Activated naive CD4-positive, alpha-beta T cell treated with anti-CD3 and anti-CD28 coated beads for 36 hours (primary cell): ENCODE data around the gene ZFC3H1. TPM values are rescaled to one million over a fixed set of nuclear protein-coding genes. Genes with fewer than 3 reads are reported as not detected.
"Not testable (repeated sequence)": the region's sequence is repeated elsewhere in the genome, so short reads cannot be mapped to it uniquely, and the experiment has no call there.

Experiments used
- CTCF ChIA-PET: fragments of 350-600 bp; sonication (Branson Sonifier 250); formaldehyde crosslinking; loops from one replicate; lab custom pipeline; 2021; ENCODE audit warnings: antibody characterized with exemption; lab: Charles Lee
- DNase-seq: peaks from one replicate; pipeline ENCODE4 v3.0.0-alpha.2; 2020
- H3K27ac Mint-ChIP-seq: one replicate; pipeline ENCODE4 v1.8.0; 2021; ENCODE audit warnings: mild to moderate bottlenecking, mixed read lengths
- H3K27me3 Mint-ChIP-seq: one replicate; pipeline ENCODE4 v1.8.0; 2021; ENCODE audit warnings: low read depth, mixed read lengths
- H3K36me3 Mint-ChIP-seq: one replicate; pipeline ENCODE4 v1.8.0; 2021; ENCODE audit warnings: low read depth, mixed read lengths
- H3K4me1 Mint-ChIP-seq: one replicate; pipeline ENCODE4 v1.8.0; 2021; ENCODE audit warnings: low read depth, mixed read lengths
- H3K4me3 Mint-ChIP-seq: one replicate; pipeline ENCODE4 v1.8.0; 2021; ENCODE audit warnings: mild to moderate bottlenecking, moderate library complexity, mixed read lengths
- H3K9me3 Mint-ChIP-seq: one replicate; pipeline ENCODE4 v1.8.0; 2021; ENCODE audit warnings: mixed read lengths
- intact Hi-C: fragments of 100-400 bp; cut with micrococcal nuclease; formaldehyde crosslinking; loops from one replicate; pipeline ENCODE4 v1.15.1; 2023
- total RNA-seq, 2 experiments: library from RNA; stranded (reverse); gene quantifications; one replicate each; pipeline ENCODE4 v1.2.3, GENCODE V29; 2021

The ZFC3H1 gene, protein sequence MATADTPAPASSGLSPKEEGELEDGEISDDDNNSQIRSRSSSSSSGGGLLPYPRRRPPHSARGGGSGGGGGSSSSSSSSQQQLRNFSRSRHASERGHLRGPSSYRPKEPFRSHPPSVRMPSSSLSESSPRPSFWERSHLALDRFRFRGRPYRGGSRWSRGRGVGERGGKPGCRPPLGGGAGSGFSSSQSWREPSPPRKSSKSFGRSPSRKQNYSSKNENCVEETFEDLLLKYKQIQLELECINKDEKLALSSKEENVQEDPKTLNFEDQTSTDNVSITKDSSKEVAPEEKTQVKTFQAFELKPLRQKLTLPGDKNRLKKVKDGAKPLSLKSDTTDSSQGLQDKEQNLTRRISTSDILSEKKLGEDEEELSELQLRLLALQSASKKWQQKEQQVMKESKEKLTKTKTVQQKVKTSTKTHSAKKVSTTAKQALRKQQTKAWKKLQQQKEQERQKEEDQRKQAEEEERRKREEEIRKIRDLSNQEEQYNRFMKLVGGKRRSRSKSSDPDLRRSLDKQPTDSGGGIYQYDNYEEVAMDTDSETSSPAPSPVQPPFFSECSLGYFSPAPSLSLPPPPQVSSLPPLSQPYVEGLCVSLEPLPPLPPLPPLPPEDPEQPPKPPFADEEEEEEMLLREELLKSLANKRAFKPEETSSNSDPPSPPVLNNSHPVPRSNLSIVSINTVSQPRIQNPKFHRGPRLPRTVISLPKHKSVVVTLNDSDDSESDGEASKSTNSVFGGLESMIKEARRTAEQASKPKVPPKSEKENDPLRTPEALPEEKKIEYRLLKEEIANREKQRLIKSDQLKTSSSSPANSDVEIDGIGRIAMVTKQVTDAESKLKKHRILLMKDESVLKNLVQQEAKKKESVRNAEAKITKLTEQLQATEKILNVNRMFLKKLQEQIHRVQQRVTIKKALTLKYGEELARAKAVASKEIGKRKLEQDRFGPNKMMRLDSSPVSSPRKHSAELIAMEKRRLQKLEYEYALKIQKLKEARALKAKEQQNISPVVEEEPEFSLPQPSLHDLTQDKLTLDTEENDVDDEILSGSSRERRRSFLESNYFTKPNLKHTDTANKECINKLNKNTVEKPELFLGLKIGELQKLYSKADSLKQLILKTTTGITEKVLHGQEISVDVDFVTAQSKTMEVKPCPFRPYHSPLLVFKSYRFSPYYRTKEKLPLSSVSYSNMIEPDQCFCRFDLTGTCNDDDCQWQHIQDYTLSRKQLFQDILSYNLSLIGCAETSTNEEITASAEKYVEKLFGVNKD (N-terminal part only)
- total RNA-seq: 10 to 100 TPM; 56.9 to 62.6 TPM

DNA sequence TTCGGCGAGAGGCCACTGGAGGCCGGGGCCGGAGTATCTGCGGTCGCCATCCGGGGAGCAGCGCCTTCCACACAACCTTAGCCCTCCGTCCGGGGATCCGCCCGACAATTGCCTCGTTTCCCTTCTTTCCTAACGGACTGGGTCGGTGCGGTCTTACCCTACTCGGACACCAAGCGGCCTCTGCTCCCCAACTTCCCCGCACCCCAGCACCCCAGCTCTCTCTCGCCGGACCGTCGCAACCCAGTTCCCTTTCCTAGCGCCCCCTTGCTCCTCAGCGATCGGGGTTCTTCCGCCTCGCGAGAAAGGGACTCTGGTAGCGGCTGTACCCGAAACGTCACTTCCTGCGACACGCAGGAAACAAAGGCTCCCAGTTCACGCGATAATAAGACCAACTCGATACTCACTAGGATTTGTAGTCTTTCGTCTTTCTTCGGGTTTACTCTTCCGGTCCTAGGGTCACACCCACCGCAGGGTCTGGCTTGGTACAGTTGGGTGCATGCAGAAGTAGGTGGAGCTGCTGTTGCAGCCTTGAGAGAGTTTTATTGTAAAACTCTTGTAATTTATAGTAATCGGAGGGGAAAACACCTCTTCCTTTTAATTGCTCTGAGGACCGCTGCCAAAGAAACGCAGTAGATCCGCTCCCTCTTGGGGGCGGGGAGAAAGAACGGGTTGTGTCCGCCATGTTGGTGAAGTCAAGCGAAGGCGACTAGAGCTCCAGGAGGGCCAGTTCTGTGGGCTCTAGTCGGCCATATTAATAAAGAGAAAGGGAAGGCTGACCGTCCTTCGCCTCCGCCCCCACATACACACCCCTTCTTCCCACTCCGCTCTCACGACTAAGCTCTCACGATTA lies at the start of gene ZFC3H1, which contains the start of gene THAP2:
Gene ZFC3H1 (minus strand): TSS at position 288 of the 850 bp plus-strand sequence. CDS start 238 bp downstream, at position 50.
Gene THAP2 (plus strand): TSS at position 741 of the 850 bp plus-strand sequence. CDS start 209 bp downstream, outside the sequence.
- Mint-ChIP-seq H3K9me3 (no peaks in the 10 kb centered on the region), H3K27me3 (no peaks in the 10 kb centered on the region), H3K4me1 (peaks cover 41% of the 10 kb centered on the region), H3K36me3 (peaks cover 38% of the 10 kb centered on the region), H3K27ac (peak within 1 kb of the TSS; percentile 99), H3K4me3 (peak within 1 kb of the TSS; percentile 97)
- intact Hi-C loops: loop anchor here (1.0 to 5.0 kb wide), 6 partner anchors 10 to 1421 kb away; partner anchors contain the start of genes CNOT2, TMEM19 and TPH2
- CTCF ChIA-PET: interaction anchor here (0.7 to 2.9 kb wide), 9 partner anchors 14 to 83 kb away, joined by 3 to 31 read pairs (median 5); partner anchors contain the start of gene TMEM19
- DNase-seq: peak; percentile 95

DNA sequence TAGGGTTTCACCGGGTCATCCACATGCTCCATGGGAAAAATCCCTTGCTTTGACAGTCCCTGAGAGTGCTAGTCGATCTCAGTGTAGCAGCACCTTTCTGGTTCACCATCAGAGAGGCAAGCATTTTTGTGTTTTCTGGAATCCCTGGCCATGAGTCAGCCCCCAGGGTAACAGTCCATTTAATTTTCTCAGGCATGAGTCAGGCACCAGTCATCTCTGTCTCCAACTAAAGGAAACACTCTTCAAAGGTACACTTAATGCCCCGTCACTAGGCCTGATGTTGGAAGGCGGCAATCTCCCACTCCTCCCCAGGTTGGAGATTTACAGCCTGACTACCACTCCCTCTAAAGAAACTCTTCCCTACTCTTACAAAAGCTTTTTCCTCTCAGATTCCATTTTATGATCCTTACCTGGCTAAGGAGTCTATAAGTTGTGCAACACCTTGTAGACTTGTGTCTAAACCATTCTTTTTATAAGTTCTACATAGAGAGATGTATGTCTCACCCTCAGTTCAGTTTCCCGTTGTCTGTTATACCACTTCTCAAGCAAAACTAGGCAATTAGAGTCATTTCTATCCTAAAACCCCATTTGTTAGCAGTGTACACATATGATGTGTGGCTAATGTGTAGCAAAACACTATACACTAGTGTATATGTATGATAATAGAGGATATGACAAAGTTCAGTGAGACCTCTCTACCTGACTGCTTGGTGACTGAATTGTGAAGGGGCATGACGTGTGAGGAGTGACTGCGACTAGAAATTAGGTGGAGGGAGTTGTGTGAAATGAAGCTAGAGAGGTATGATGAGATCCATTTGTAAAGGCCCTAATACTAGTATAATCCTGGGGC lies 46.9 kb upstream of the ZFC3H1 start:
- Mint-ChIP-seq H3K27ac (no peak overlapping the region), H3K27me3 (peaks cover 2% of the 10 kb centered on the region), H3K9me3 (peaks cover 29% of the 10 kb centered on the region), H3K4me1 (peaks cover 5% of the 10 kb centered on the region), H3K36me3 (peaks cover 4% of the 10 kb centered on the region), H3K4me3 (no peak overlapping the region)
- intact Hi-C loops: no loop called here
- peak; percentile 13 for DNase-seq
- CTCF ChIA-PET: no interaction called here

DNA sequence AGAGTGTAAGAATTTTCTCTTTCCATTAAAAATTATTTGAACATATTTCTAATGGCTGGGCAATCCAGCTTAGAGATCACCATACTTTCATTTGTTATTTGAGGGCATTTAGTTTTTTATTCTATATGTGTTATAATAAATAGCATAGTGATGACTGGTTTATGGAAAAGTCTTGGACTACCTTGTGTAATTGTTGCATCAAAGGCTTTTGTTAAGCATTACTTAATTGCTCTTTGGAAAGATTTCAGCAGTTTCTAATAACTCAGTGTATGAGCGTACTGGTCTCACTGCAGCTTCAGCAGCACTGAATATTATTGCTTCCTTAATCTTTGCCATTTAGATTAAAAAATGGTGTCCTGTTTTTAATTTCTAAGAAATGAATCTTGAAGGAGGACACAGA lies 45.0 kb upstream of the ZFC3H1 start:
- CTCF ChIA-PET: interaction anchor here (0.6 to 1.0 kb wide), 4 partner anchors 11 to 157 kb away, joined by 3 to 4 read pairs (median 3); no protein-coding TSS in a partner anchor
- H3K4me3 Mint-ChIP-seq: no peak overlapping the region
- no peak overlapping the region for H3K27ac Mint-ChIP-seq
- DNase-seq: no peak
- peaks cover 2% of the 10 kb centered on the region for H3K27me3 Mint-ChIP-seq
- H3K9me3 Mint-ChIP-seq: peaks cover 17% of the 10 kb centered on the region
- peaks cover 5% of the 10 kb centered on the region for H3K4me1 Mint-ChIP-seq
- H3K36me3 Mint-ChIP-seq: peaks cover 4% of the 10 kb centered on the region
- intact Hi-C loops: no loop called here

DNA sequence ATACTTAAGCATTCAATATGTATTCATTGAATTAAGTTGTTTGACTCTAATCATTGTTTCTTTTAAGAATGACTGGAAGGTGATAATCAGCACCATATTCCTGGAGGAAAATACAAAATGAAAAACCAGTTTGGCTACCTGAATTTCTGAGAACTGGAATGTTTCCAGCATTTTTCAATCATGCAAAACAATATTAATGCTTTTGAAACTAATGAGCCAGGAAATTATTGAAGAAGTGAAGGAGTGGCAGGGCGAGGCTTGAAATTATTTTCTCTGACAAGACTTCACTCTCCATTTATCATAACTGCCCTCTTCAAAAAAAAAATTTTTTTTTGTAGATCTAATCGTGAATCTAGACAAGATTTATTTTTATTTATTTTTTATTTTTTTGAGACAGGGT lies 41.3 kb upstream of the ZFC3H1 start:
- Mint-ChIP-seq H3K27ac (no peak overlapping the region), H3K4me1 (peaks cover 5% of the 10 kb centered on the region), H3K9me3 (no peaks in the 10 kb centered on the region), H3K4me3 (no peak overlapping the region), H3K27me3 (no peaks in the 10 kb centered on the region), H3K36me3 (peaks cover 6% of the 10 kb centered on the region)
- intact Hi-C loops: no loop called here
- DNase-seq: no peak
- CTCF ChIA-PET: no interaction called here

DNA sequence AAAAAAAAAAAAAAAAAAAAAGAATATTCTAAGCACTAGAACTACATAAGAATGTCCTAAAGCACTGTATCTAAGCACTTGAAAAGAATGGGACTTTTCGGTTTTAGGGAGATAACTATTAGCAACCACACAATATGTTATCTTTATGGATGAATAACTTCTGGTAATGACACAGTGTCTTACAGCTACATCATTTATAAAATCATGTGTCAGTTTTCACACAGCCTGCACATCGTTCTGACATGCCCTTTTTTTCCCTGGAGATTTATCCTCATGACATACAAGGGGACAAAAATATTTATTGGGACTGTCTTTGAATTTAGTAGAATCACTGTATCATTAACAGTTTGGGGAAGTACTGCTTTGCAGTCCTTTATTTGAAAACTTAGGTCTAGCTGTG lies 39.6 kb upstream of the ZFC3H1 start:
- DNase-seq: no peak
- CTCF ChIA-PET: interaction anchor here (2.1 kb wide), 1 partner anchor 44 kb away, joined by 8 read pairs; no protein-coding TSS in a partner anchor
- Mint-ChIP-seq H3K4me1 (peaks cover 5% of the 10 kb centered on the region), H3K27ac (no peak overlapping the region), H3K27me3 (no peaks in the 10 kb centered on the region), H3K4me3 (no peak overlapping the region), H3K9me3 (no peaks in the 10 kb centered on the region), H3K36me3 (peaks cover 10% of the 10 kb centered on the region)
- intact Hi-C loops: no loop called here

DNA sequence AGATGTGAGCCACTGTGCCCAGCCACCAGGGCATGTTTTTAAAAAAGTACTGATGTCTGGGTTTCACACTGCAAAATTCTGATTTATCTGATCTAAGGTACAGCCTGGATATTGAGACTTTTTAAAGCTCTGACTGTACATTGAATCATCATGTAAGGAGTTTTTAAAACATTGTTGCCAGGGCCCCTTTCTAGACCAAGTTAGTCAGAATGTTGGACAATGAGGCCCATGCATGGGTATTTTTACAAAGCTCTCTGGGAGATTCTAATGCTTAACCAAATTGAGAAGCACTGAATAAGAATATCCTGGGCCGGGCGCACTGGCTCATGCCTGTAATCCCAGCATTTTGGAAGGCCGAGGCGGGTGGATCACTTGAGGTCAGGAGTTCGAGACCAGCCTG lies 38.9 kb upstream of the ZFC3H1 start:
- CTCF ChIA-PET: interaction anchor here (2.1 kb wide), 1 partner anchor 45 kb away, joined by 8 read pairs; no protein-coding TSS in a partner anchor
- peaks cover 11% of the 10 kb centered on the region for H3K36me3 Mint-ChIP-seq

DNA sequence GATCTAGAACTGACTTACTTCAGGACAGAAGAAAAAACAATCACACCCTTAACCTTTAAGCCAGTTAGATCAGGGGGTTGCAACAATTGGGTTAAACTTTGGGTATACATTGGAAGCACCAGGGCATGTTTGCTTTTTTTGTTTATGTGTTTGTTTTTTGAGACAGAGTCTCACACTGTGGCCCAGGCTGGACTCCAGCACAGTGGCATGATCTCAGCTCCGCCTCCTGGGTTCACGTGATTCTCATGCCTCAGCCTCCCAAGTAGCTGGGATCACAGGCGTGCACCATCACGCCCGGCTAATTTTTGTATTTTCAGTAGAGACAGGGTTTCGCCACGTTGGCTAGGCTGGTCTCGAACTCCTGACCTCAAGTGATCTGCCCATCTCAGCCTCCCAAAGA lies 38.5 kb upstream of the ZFC3H1 start:
- H3K27ac Mint-ChIP-seq: not testable (repeated sequence)

More for the DNA sequence above, 38.9 kb upstream of the ZFC3H1 start:
- intact Hi-C loops: no loop called here
- DNase-seq: no peak
- Mint-ChIP-seq H3K4me3 (no peak overlapping the region), H3K27me3 (no peaks in the 10 kb centered on the region), H3K27ac (no peak overlapping the region), H3K4me1 (no peaks in the 10 kb centered on the region), H3K9me3 (no peaks in the 10 kb centered on the region)

DNA sequence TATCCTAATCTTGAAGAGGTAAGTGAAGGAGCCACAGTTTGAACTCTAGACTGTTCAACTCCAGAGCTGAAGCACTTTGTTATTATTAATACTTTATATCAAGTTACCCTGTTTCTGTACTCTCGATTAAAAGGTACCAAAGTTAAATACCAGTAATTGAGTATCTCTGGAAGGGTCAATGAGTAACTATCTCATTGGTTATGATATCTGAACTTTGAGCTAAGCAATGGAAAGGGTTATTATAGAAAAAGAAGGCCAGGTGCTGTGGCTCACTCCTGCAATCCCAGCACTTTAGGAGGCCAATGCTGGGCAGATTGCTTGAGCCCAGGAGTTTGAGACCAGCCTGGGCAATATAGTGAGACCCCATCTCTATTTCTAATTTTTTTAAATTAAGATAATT lies 32.1 kb upstream of the ZFC3H1 start:
- intact Hi-C loops: no loop called here
- no peaks in the 10 kb centered on the region for H3K27me3 Mint-ChIP-seq
- CTCF ChIA-PET: no interaction called here
- H3K4me1 Mint-ChIP-seq: peaks cover 10% of the 10 kb centered on the region
- H3K36me3 Mint-ChIP-seq: peaks cover 14% of the 10 kb centered on the region
- no peak for DNase-seq
- H3K4me3 Mint-ChIP-seq: no peak overlapping the region
- H3K9me3 Mint-ChIP-seq: no peaks in the 10 kb centered on the region
- no peak overlapping the region for H3K27ac Mint-ChIP-seq

More for the DNA sequence above, 38.5 kb upstream of the ZFC3H1 start:
- CTCF ChIA-PET: interaction anchor here (2.1 kb wide), 1 partner anchor 45 kb away, joined by 8 read pairs; no protein-coding TSS in a partner anchor
- peaks cover 11% of the 10 kb centered on the region for H3K36me3 Mint-ChIP-seq
- DNase-seq, H3K9me3 Mint-ChIP-seq, intact Hi-C loops, H3K27me3 Mint-ChIP-seq, H3K4me1 Mint-ChIP-seq, H3K4me3 Mint-ChIP-seq: not testable (repeated sequence)

DNA sequence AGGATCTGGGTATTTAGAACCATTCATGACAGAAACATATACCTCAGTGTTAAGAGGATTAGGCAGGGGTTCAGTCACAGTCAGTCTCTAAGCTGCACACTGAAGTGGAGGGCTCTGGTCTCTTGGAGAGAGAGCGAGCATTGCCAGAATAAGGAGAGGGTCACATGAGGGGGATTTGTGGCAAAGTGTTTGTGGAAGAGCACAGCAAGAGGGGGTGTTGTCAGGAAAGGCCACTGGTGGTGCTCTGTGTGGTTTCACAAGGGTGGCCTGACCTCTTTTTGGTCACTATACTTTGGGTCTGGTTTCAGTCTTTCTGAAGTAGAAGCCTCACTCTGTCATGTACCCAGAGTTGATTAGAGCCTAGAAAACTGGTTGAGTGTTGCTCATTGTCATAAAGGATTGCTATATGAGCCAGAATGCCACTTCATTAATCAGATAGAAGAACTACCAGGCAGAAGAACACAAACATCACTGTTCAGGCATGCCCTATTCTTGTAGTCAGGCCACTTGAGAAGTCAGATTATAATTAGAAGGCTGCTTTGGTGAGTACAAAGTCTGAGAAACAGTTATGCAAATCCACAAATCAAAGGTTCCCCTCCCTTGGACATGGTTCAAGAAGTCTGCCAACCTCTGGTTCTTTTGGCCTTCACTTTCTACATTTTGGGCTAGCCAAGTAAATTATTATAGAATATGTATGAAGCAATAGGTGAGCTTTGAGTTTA lies 30.6 kb upstream of the ZFC3H1 start:
- Mint-ChIP-seq H3K4me3 (no peak overlapping the region), H3K27ac (no peak overlapping the region), H3K27me3 (no peaks in the 10 kb centered on the region), H3K4me1 (peaks cover 10% of the 10 kb centered on the region), H3K9me3 (no peaks in the 10 kb centered on the region), H3K36me3 (peaks cover 8% of the 10 kb centered on the region)
- DNase-seq: no peak
- CTCF ChIA-PET: no interaction called here
- intact Hi-C loops: no loop called here

DNA sequence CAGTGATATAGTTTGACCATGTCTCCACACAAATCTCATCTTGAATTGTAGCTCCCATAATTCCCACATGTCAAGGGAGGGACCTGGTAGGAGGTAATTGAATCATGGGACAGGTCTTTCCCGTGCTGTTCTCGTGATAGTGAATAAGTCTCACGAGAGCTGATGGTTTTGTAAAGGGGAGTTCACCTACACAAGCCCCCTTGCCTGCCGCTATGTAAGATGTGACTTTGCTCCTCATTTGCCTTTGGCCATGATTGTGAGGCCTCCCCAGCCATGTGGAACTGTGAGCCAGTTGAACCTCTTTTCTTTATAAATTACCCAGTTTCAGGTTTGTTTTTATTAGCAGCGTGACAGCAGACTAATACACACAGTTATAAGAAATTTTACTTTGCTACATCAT lies 30.0 kb upstream of the ZFC3H1 start:
- peaks cover 11% of the 10 kb centered on the region for H3K4me1 Mint-ChIP-seq
- DNase-seq, H3K36me3 Mint-ChIP-seq, intact Hi-C loops, CTCF ChIA-PET, H3K9me3 Mint-ChIP-seq, H3K4me3 Mint-ChIP-seq, H3K27ac Mint-ChIP-seq, H3K27me3 Mint-ChIP-seq: not testable (repeated sequence)
